Esophagus squamous epithelium (tissue), 4 donors: ENCODE results near the gene CBFA2T3.

ENCODE experiments used
- CTCF ChIP-seq, 6 experiments: fragments of 450-650 bp in 4 of 6; fragments of 200-600 bp in 2 of 6; sonication (generic) in 2 of 6; IDR thresholded peaks; one replicate each; pipeline ENCODE4 v1.5.1; 2016 to 2019; ENCODE audit warnings: antibody characterized with exemption in 6 of 6, mild to moderate bottlenecking in 4 of 6, moderate library complexity in 4 of 6
- POLR2A ChIP-seq, 4 donors: fragments of 450-650 bp; IDR thresholded peaks; one replicate each; pipeline ENCODE4 v1.6.1; 2017; ENCODE audit warnings: antibody characterized with exemption in 4 of 4, mild to moderate bottlenecking in 4 of 4, moderate library complexity in 3 of 4

- TF ChIP-seq CTCF (IDR thresholded peaks at IDR 0.05) (no peak), POLR2A (IDR thresholded peaks at IDR 0.05) (no peak)
These were observed 141.2 kb downstream of the CBFA2T3 start for GRCh38 chr16:88835818-88836217.
